ENCODE results near the gene GPR50.

Gene GPR50

DNA sequence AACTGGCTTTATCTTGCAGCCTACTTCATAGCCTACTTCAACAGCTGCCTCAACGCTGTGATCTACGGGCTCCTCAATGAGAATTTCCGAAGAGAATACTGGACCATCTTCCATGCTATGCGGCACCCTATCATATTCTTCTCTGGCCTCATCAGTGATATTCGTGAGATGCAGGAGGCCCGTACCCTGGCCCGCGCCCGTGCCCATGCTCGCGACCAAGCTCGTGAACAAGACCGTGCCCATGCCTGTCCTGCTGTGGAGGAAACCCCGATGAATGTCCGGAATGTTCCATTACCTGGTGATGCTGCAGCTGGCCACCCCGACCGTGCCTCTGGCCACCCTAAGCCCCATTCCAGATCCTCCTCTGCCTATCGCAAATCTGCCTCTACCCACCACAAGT, 4.0 kb downstream of the GPR50 start:
- no peak overlapping the region for H3K4me3 ChIP-seq (ENCODE audit: low read length)
- DNase-seq (ENCODE audit: low read depth): no peak
- TF ChIP-seq, protein P1, sequence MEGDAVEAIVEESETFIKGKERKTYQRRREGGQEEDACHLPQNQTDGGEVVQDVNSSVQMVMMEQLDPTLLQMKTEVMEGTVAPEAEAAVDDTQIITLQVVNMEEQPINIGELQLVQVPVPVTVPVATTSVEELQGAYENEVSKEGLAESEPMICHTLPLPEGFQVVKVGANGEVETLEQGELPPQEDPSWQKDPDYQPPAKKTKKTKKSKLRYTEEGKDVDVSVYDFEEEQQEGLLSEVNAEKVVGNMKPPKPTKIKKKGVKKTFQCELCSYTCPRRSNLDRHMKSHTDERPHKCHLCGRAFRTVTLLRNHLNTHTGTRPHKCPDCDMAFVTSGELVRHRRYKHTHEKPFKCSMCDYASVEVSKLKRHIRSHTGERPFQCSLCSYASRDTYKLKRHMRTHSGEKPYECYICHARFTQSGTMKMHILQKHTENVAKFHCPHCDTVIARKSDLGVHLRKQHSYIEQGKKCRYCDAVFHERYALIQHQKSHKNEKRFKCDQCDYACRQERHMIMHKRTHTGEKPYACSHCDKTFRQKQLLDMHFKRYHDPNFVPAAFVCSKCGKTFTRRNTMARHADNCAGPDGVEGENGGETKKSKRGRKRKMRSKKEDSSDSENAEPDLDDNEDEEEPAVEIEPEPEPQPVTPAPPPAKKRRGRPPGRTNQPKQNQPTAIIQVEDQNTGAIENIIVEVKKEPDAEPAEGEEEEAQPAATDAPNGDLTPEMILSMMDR (IDR thresholded peaks at IDR 0.05; ENCODE audit: insufficient read depth, low read depth, low read length, missing control alignments): no peak

DNA sequence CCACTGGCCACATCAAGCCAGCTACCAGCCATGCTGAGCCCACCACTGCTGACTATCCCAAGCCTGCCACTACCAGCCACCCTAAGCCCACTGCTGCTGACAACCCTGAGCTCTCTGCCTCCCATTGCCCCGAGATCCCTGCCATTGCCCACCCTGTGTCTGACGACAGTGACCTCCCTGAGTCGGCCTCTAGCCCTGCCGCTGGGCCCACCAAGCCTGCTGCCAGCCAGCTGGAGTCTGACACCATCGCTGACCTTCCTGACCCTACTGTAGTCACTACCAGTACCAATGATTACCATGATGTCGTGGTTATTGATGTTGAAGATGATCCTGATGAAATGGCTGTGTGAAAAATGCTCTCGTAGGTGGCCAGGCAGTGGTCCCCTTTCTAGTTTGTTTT, 4.7 kb downstream of the GPR50 start:
- DNase-seq (ENCODE audit: low read depth): no peak
- no peak overlapping the region for H3K4me3 ChIP-seq (ENCODE audit: low read length)
- TF ChIP-seq, protein P1 (IDR thresholded peaks at IDR 0.05; ENCODE audit: insufficient read depth, low read depth, low read length, missing control alignments): no peak

DNA sequence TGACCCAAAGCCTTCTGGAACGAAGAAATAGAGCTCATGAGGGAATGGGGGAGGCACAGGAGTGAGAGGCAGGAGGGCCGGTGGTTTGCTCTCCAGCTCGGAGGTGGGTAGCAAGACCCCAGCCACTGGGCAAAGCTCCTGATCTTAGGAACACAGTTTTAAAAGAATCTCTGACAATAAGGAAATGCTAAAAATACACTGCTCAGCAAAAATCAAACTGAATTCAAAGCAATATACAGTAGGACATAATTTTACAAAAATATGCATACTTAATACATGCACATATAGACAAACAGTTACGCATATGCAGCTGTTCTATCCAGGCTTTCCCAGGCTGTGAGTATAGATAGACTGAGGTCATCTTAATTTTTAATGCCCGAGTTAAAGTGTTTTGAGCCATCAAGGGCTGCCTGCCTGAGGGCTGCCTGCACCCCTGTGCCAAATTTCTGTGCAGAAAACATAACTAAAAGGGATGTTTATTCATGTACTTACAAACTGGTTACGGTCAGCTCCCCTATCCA, 6.9 kb downstream of the GPR50 start:
- TF ChIP-seq, protein P1 (IDR thresholded peaks at IDR 0.05; ENCODE audit: insufficient read depth, low read depth, low read length, missing control alignments): no peak
- no peak for DNase-seq (ENCODE audit: low read depth)
- H3K4me3 ChIP-seq (ENCODE audit: low read length): no peak overlapping the region

- H3K4me3 ChIP-seq (ENCODE audit: low read length): no peak overlapping the region
- no peak for DNase-seq (ENCODE audit: low read depth)
- TF ChIP-seq, protein P1 (IDR thresholded peaks at IDR 0.05; ENCODE audit: insufficient read depth, low read depth, low read length, missing control alignments): no peak
Measured at GRCh38 chrX:151183912-151184565, 7.7 kb downstream of the GPR50 start.

DNA sequence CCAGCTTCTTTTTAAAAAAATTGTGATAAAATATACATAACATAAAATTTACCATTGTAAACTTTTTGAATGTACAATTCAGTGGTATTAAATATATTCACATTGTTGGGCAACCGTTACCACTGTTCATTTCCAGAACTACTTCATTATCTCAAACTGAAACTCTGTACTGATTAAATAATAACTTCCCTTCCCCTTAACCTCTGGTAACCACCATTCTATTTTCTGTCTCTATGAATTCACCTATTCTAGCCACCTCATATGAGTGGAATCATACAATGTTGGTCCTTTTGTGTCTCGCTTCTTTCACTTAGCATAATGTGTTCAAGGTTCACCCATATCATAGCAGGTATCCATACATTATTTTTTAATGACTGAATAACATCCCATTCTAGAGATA, 8.3 kb downstream of the GPR50 start:
- no peak overlapping the region for H3K4me3 ChIP-seq (ENCODE audit: low read length)
- no peak for DNase-seq (ENCODE audit: low read depth)
- TF ChIP-seq, protein P1 (IDR thresholded peaks at IDR 0.05; ENCODE audit: insufficient read depth, low read depth, low read length, missing control alignments): no peak

DNA sequence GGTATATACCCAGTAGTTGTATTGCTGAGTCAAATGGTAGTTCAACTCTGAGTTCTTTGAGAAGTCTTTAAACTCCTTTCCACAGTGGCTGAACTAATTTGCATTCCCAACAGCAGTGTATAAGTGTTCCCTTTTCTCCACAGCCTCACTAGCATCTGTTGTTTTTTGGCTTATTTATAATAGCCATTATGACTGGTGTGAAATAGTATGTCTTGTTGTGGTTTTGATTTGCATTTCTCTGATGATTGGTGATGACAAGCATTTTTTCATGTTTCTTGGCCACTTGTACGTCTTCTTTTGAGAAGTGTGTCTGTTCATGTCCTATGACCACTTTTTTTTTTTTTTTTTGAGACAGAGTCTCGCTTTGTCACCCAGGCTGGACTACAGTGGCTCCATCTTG, 30.5 kb downstream of the GPR50 start:
- DNase-seq (ENCODE audit: low read depth): no peak
- TF ChIP-seq, protein P1 (IDR thresholded peaks at IDR 0.05; ENCODE audit: insufficient read depth, low read depth, low read length, missing control alignments): no peak
- H3K4me3 ChIP-seq (ENCODE audit: low read length): no peak overlapping the region

DNA sequence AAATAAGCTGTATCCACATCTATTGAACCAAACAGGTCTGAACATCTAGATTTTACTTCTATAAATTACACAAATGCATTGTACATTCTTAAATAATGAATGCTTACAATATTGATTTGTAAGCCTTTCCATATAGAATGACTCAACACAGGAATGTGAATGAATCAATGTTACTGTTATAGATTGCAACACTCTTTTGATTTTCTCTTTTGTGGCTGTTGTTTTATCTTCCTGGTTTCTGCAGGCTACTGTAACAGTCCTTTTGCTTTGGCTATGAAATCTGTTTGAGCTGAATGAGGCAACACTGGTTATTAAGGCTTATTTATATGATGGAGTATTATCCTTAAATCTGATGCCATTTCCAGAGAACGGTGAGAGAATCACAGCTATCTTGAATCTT, 49.5 kb downstream of the GPR50 start:
- peak; percentile 29 for DNase-seq (ENCODE audit: low read depth)
- TF ChIP-seq, protein P1 (IDR thresholded peaks at IDR 0.05; ENCODE audit: insufficient read depth, low read depth, low read length, missing control alignments): no peak

More for the DNA sequence above, 49.5 kb downstream of the GPR50 start:
- H3K4me3 ChIP-seq (ENCODE audit: low read length): no peak overlapping the region

Data from epithelial cell of esophagus (primary cell).